DMS 273 treated with DMSO at 0.1 percent for 48 hours (cell line): ENCODE measurements around the gene WDR75.
"Not testable (repeated sequence)": the region's sequence is repeated elsewhere in the genome, so short reads cannot be mapped to it uniquely, and the experiment has no call there.

Source experiments
- DNase-seq: peaks from one replicate; lab custom pipeline; 2025; lab: John Stamatoyannopoulos, UW

The WDR75 gene

GRCh38 chr2:189441709-189442074 is 418 bp downstream of the WDR75 start:
- DNase-seq = no peak

- no peak for DNase-seq
Measured at GRCh38 chr2:189442468-189442867, 1.2 kb downstream of the WDR75 start.

- DNase-seq = no peak
Measured at GRCh38 chr2:189444322-189444721, 3.0 kb downstream of the WDR75 start.

- DNase-seq = no peak
Measured at GRCh38 chr2:189446780-189447179, 5.5 kb downstream of the WDR75 start.

GRCh38 chr2:189454009-189454408 is 12.7 kb downstream of the WDR75 start:
- DNase-seq = no peak

- no peak for DNase-seq
Measured at GRCh38 chr2:189465076-189465475, 23.8 kb downstream of the WDR75 start.

GRCh38 chr2:189465478-189465877 is 24.2 kb downstream of the WDR75 start:
- no peak for DNase-seq

GRCh38 chr2:189466046-189466445 is 24.8 kb downstream of the WDR75 start:
- no peak for DNase-seq

GRCh38 chr2:189466656-189467055 is 25.4 kb downstream of the WDR75 start:
- no peak for DNase-seq

GRCh38 chr2:189467160-189467559 is 25.9 kb downstream of the WDR75 start:
- no peak for DNase-seq

- DNase-seq = no peak
Measured at GRCh38 chr2:189467593-189467992, 26.3 kb downstream of the WDR75 start.

GRCh38 chr2:189474526-189474925 is 33.3 kb downstream of the WDR75 start:
- no peak for DNase-seq

GRCh38 chr2:189477756-189478155 is 36.5 kb downstream of the WDR75 start:
- no peak for DNase-seq

- DNase-seq = not testable (repeated sequence)
Measured at GRCh38 chr2:189478289-189478688, 37.0 kb downstream of the WDR75 start.

GRCh38 chr2:189481071-189481470 is 39.8 kb downstream of the WDR75 start:
- DNase-seq = no peak

- DNase-seq = no peak
Measured at GRCh38 chr2:189483571-189483970, 42.3 kb downstream of the WDR75 start.

GRCh38 chr2:189483980-189484740 is 42.9 kb downstream of the WDR75 start:
- no peak for DNase-seq

GRCh38 chr2:189485146-189485545 is 43.9 kb downstream of the WDR75 start:
- DNase-seq = no peak

- no peak for DNase-seq
Measured at GRCh38 chr2:189486237-189486770, 45.0 kb downstream of the WDR75 start.

GRCh38 chr2:189487283-189488007 is 46.2 kb downstream of the WDR75 start:
- DNase-seq = no peak

- no peak for DNase-seq
Measured at GRCh38 chr2:189488008-189488310, 46.7 kb downstream of the WDR75 start.

GRCh38 chr2:189492451-189492850 is 51.2 kb downstream of the WDR75 start:
- DNase-seq = no peak

- no peak for DNase-seq
Measured at GRCh38 chr2:189498205-189498604, 56.9 kb downstream of the WDR75 start.

GRCh38 chr2:189499137-189499536 is 57.9 kb downstream of the WDR75 start:
- DNase-seq = no peak
